Fibroblast of skin of back (primary cell): ENCODE results near the gene DPP8.

Experiments
- DNase-seq: peaks from one replicate; pipeline ENCODE4 v3.0.0-alpha.2; 2013

Gene DPP8

GRCh38 chr15:65423976-65424679 lies 93.4 kb downstream of the DPP8 start:
- peak; percentile 50 for DNase-seq

GRCh38 chr15:65423150-65423975 lies 94.1 kb downstream of the DPP8 start:
- no peak for DNase-seq

DNA sequence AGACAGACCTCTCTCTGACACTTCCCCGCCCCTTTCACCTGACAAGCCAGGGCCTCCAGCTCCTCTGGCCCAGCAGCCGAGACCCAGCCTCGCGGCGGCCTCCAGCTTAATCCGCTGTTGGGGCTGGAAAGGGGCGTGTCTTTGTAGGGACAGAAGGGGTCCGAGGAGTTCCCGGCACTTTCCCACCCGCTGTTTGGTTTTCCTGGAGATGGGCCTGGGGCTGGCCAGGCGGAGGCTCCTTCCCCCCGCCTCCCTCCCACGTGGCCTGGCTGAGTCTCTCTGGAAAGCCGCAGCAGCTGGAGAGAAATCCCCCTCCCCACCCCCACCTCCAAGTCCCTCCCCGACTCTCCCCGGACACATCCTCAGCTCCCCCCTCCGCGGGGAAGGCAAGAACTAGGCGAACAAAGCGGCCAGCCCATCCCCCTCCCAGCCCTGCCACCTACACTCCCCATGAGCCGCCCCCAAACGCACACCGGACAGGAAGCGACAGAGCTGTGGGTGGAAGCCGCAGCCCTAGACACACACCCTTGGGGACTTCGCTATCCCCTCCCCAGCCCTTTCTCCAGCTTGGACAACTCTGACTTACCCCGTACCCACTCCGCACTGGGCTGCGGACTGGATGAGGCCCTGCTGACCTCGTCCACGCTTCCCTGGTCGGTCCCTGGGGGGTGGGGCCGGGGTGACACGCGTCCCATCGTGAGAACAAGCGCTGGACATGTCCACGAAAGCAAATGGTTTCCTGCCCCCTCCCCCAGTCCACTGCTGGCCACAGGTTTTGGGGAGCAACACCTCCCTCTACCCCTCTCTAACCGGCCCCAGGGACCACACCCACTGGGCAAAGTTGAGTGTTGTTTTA lies 95.9 kb downstream of the DPP8 start:
- peak; percentile 93 for DNase-seq

- DNase-seq = no peak
Observed at GRCh38 chr15:65420975-65421359, 96.5 kb downstream of the DPP8 start.

DNA sequence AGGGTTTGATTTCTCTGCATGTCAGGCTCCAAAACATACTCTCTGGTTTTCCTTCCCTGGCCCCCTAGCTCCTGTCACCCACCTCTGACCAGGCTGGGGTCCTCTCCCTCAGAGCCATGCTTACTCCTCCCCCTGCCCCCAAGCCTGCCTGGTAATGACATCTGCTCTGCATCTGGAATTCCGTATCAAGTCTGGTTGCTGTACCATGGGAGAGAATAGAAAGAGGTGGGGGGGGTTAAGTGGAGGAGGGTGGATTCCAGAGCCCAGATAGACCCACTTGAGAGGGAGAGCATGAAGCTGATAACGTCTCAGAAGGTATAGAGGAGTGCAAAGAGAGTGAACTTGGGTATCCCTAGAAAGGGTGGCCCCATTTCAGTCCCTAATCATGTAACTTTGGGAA lies 98.9 kb downstream of the DPP8 start:
- DNase-seq = no peak

GRCh38 chr15:65416845-65417416 lies 100.6 kb downstream of the DPP8 start:
- DNase-seq = peak; percentile 69

DNA sequence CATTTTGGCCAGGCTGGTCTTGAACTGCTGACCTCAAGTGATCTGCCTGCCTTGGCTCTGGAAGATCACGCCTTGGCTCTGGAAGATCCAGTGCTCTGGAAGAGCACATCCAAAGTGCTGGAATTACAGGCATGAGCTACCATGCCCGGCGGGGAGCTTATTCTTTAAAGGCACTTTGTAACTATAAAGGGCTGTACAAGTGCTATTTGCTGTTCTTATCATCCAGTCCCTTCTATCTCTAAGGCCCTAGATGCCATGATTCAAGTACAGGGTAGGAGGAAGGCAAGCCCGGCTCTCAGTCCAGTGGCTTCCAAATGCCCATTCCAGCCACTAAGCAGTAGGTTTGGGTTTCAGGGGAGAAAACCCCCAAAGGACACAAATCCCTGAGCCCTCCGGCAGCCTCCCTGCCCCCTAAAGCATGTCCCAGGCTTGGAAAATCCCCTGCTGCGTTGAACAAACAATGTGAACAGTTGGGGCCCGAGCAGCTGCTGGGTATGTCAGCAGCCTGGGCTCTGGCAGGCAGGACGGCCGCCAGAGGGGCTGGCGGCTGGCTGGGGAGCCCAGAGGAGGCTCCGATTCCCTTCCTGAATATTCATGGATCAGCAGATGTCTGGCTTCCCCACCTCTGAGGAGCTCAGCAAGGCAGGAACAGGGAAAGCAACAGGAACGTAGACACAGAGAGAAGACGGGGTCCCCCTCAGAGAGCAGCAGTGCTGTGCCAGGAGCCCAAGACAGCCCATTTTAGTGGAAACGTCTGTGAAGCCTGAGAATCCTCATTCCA lies 102.5 kb downstream of the DPP8 start:
- peak; percentile 86 for DNase-seq

GRCh38 chr15:65413760-65414144 lies 103.7 kb downstream of the DPP8 start:
- DNase-seq = no peak

- DNase-seq = no peak
Observed at GRCh38 chr15:65413051-65413759, 104.3 kb downstream of the DPP8 start.

- DNase-seq = no peak
Observed at GRCh38 chr15:65412556-65412955, 104.9 kb downstream of the DPP8 start.

DNA sequence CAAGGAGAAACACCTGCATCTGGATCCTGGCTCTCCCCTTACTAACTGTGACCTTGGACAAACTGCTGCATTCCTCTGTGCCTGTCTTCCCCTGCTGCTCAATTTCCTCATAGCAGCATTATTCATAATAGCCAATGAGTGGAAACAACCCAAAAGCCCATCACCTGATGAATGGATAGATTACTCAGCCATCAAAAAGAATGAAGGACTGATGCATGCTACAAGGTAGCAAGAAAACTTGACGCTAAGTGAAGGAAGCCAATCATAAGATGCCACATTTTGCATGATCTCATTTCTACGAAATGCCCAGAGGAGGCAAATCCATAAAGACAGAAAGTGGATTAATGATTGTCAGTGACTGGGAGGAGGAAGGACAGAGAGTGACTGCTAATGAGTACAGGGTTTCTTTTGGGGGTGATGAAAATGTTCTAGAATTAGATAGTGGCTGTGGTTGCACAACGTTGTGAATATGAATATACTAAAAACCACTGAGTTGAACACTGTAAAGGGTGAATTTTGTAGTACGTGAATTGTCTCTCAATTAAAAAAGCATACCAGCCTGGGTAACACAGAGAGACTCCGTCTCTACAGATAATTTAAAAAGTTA lies 105.9 kb downstream of the DPP8 start:
- DNase-seq = no peak

DNA sequence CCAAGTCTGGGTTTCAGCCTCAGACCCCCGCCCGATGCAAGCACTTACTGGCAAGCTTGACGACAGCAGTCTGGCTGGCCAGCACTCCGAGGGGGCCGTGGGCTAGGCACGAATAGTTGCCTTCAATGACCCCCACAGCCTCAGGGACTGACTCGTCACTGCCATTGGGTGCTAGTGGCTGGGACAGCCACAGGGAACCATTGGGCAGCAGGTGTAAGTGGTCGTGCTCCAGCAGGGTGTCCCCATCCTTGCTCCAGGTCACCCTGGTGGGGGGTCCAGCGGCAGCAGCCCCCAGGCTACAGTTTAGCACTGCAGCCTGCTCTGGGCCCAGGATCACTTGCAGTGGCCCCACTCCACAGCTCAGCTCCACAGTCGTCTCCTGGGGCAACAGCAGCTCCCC lies 106.5 kb downstream of the DPP8 start:
- no peak for DNase-seq

DNA sequence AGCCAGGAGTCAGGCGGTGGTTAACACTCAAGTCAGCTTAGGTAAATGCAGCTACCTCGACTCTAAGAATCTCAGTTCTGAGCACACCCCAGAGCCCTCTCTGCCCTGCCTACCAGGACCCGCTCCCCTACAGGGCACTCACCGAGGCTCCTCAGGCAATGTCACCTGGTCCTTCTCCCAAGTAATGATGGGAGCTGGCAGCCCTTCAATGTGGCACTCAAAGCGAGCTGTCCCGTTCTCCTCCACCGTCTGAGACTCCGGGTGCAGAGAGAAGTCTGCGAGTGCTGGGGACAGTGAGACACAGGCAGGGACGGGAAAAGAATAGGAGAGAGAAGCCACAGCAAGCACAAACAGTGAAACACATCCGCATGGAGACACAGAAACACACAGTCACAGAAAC lies 107.5 kb downstream of the DPP8 start:
- DNase-seq = no peak

GRCh38 chr15:65409036-65409631 lies 108.4 kb downstream of the DPP8 start:
- peak; percentile 99 for DNase-seq

DNA sequence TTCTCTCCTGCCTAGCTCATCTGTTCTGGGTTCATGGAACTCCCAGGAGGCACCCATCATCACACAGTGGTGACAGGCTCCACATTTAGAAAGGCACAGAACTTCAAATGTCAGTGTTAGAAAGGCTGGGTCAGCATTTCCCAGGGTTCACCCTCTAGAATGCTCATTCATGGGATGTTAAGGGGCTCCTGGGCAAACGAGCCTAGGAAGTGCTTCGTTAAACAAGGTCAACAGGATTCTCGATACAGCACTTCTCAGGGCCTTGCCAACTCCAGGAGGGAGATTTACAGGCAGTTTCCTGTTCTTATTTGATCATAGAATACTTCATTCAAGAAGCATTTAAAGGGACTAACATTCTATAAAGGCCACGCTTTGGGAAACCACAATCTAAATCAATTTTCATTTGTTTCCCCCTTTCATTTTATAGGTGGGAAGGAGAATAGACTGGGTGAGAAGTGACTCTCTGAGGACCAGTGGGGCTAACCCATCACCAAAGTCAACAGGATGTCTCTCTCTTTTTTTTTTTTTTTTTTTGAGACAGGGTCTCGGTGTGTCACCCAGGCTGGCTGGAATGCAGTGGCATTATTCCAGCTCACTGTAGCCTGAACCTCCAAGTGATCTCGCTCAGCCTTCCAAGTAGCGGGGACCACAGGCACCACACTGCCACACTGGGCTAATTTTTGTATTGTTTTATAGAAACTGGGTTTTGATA lies 109.0 kb downstream of the DPP8 start:
- peak; percentile 46 for DNase-seq

DNA sequence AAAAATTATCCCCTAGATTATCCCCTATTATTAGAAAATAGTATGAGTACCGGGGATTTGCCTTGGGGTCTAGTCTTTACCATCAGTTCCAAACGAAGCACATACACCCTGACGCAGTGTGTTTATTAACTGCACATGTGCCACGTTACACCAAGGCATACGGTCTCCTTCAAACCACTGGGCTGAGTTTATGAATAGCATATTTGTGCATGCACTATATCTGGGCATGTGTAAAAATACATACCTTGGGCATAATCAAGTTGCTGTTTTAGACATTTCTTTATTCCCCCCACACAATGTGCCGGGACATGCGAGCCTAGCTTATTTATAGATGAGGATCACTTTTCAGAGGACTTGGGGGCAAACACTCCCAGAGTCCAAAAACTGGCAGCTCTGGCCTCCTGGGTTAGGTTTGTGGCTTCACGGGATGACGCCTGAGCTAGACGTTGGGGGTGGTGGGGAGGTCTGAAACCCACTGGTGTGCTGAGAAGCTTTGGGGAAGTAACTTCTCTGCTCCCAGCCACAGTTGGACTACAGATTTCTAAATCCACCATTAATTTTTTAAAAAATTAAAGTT lies 111.0 kb downstream of the DPP8 start:
- no peak for DNase-seq

GRCh38 chr15:65405791-65406423 lies 111.6 kb downstream of the DPP8 start:
- DNase-seq = no peak

DNA sequence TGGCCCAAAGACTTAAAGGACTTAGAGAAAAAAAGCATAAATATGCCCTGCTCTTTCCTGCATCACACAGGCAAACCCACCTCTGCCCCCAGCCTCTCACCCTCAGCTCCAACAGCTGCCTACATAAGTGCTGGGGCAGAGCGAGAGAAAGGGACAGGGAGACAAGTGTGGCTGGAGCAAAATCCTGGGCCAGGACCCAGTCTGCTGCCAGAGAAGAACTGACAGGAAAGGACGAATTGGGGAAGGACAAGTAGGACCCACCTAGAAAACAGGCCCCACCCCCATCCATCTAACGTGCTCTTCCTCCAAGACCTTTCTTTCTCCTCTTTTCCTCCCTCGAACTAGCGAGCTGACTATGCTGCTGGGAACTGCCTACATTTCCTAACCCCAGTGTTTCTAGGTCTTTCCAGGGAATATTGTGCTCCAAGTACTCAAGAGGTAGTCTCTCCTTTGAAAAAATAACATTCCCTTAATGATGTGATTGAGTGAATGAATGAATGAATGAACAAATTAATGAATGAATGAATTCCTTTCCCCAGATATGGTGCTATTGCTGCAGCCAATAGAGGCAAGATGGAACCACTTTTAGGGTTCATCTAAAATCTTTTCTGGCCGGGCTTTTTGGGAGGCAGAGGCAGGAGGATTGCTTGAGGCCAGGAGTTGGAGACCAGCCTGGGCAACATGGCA lies 113.2 kb downstream of the DPP8 start:
- DNase-seq = no peak
